Right cardiac atrium (tissue), 5 donors: ENCODE measurements around the gene ZNF732. TPM values are rescaled to one million over a fixed set of nuclear protein-coding genes. Genes with fewer than 3 reads are reported as not detected.
A peak's percentile ranks its signal among the peaks of the same experiment; 100 is the strongest.
"Not testable (repeated sequence)": the region's sequence is repeated elsewhere in the genome, so short reads cannot be mapped to it uniquely, and the experiment has no call there.

Experiments used
- ATAC-seq, 2 donors: fragments of 200-7000 bp; cut with Tn5 transposase; one replicate each; pipeline versions ENCODE4 v1.8.0 to v1.9.1; 2020; ENCODE audit warnings: moderate library complexity in 2 of 2, mild to moderate bottlenecking in 1 of 2
- DNase-seq, 3 donors: peaks; one replicate each; pipeline ENCODE4 v3.0.0-alpha.2; 2020
- H3K27ac ChIP-seq: one replicate; pipeline ENCODE4 v1.5.1; 2013; ENCODE audit warnings: mild to moderate bottlenecking, low read length, control low read depth, moderate library complexity
- H3K27me3 ChIP-seq: one replicate; pipeline ENCODE4 v1.6.1; 2013; ENCODE audit not compliant: control insufficient read depth, insufficient read depth
- H3K4me1 ChIP-seq: one replicate; pipeline ENCODE4 v1.6.1; 2013; ENCODE audit warnings: low read length; ENCODE audit not compliant: control insufficient read depth, insufficient read depth
- H3K4me3 ChIP-seq: one replicate; pipeline ENCODE4 v1.5.1; 2013; ENCODE audit warnings: low read length, control low read depth
- H3K9me3 ChIP-seq: one replicate; pipeline ENCODE4 v1.6.1; 2013; ENCODE audit warnings: low read length; ENCODE audit not compliant: control insufficient read depth
- WGBS: extraction: QIAGEN DNeasy Blood & Tissue Kit; methylation state at CpG from one replicate; pipeline ENCODE4 v1.1.7; 2013; 5-methylcytosine and 5-hydroxymethylcytosine counted together
- intact Hi-C, 4 donors: fragments of 100-400 bp; cut with DNase I; formaldehyde crosslinking; loops; one replicate each; pipeline versions ENCODE4 v1.11.0 to v1.14.0; 2022 to 2023
- microRNA-seq, 2 donors: library from miRNA; unstranded; fragments of <30 nt; microRNA quantifications; one replicate each; pipeline ENCODE4 v1.2.0, GENCODE V29; 2020 to 2021
- polyA plus RNA-seq: library from polyadenylated mRNA; stranded (reverse); fragments of 200-250 nt; gene quantifications from one replicate; pipeline ENCODE4 v1.2.3, GENCODE V29; 2013
- total RNA-seq, 4 donors: library from RNA; stranded (reverse); fragmentation: NEBNext Ultra II Directional; extraction: Animal tissue kit (Norgen Biotek cat#: 25700); gene quantifications; one replicate each; pipeline ENCODE4 v1.2.1, GENCODE V29; 2021
- donor health status: healthy with polysubstance abuse.
- donor health status: DM: no; HTN: yes; CAD: no.
- donor health status: DM: no; HTN: no; CAD: no.
- donor health status: DM: no; HTN: yes; CAD: no; lungs with severe emphysema.
- donor health status: DM: yes; HTN: yes; CAD: no.

ZNF732 gene
- total and polyA plus RNA-seq, 5 donors, result 0.09 to 0.25 TPM; not detected in 3

- Histone ChIP-seq H3K4me1 (no peaks in the 10 kb centered on the region), H3K4me3 (no peak overlapping the region), H3K27ac (no peak overlapping the region), H3K27me3 (no peaks in the 10 kb centered on the region), H3K9me3 (peaks cover 3% of the 10 kb centered on the region)
- DNase-seq (no peak), ATAC-seq (no peak)
- WGBS, result 97% methylated on average over 2 of the region's 2 CpGs
- intact Hi-C loops, result no loop called here
Observed at GRCh38 chr4:252065-252601, 53.1 kb downstream of the ZNF732 start.

GRCh38 chr4:244471-244870 lies 60.8 kb downstream of the ZNF732 start:
- intact Hi-C loops, result no loop called here
- Histone ChIP-seq H3K4me1 (no peaks in the 10 kb centered on the region), H3K4me3 (no peak overlapping the region), H3K27ac (no peak overlapping the region), H3K9me3 (no peaks in the 10 kb centered on the region), H3K27me3 (no peaks in the 10 kb centered on the region)
- 41% methylated on average over 7 of the region's 7 CpGs for WGBS
- no peak for ATAC-seq
- peak in 1 of 3 donors; percentile 24 for DNase-seq

GRCh38 chr4:243426-243825 lies 61.8 kb downstream of the ZNF732 start:
- Histone ChIP-seq H3K9me3 (no peaks in the 10 kb centered on the region), H3K27ac (no peak overlapping the region), H3K27me3 (no peaks in the 10 kb centered on the region), H3K4me1 (no peaks in the 10 kb centered on the region), H3K4me3 (no peak overlapping the region)
- no peak for DNase-seq
- 74% methylated on average over 5 of the region's 5 CpGs for WGBS
- intact Hi-C loops, result no loop called here
- no peak for ATAC-seq

- H3K4me3 ChIP-seq, result peak overlapping the region; percentile 11
- WGBS, result 29% methylated on average over 15 of the region's 15 CpGs
Observed at GRCh38 chr4:242121-242848, 63.0 kb downstream of the ZNF732 start.

GRCh38 chr4:241411-241810 lies 63.9 kb downstream of the ZNF732 start:
- H3K9me3 ChIP-seq, intact Hi-C loops, H3K27ac ChIP-seq, ATAC-seq, H3K4me1 ChIP-seq, H3K27me3 ChIP-seq, H3K4me3 ChIP-seq: not testable (repeated sequence)
- WGBS, result 53% methylated on average over 7 of the region's 7 CpGs
- peak in 1 of 3 donors; percentile 24 for DNase-seq

More at GRCh38 chr4:242121-242848, 63.0 kb downstream of the ZNF732 start:
- no peaks in the 10 kb centered on the region for H3K4me1 ChIP-seq
- H3K27me3 ChIP-seq, result no peaks in the 10 kb centered on the region
- DNase-seq, result peak; percentile 41 to 79 (median 68)
- H3K27ac ChIP-seq, result no peak overlapping the region
- intact Hi-C loops, result no loop called here
- no peaks in the 10 kb centered on the region for H3K9me3 ChIP-seq
- peak; percentile 90 to 91 for ATAC-seq

GRCh38 chr4:236028-236427 lies 69.2 kb downstream of the ZNF732 start:
- ATAC-seq, result no peak
- no peak for DNase-seq
- Histone ChIP-seq H3K4me1 (no peaks in the 10 kb centered on the region), H3K9me3 (no peaks in the 10 kb centered on the region), H3K27ac (no peak overlapping the region), H3K4me3 (no peak overlapping the region), H3K27me3 (no peaks in the 10 kb centered on the region)
- intact Hi-C loops, result no loop called here
- 97% methylated on average over 2 of the region's 2 CpGs for WGBS

GRCh38 chr4:234178-234577 lies 71.1 kb downstream of the ZNF732 start:
- WGBS, result 81% methylated on average over 1 of the region's 1 CpG
- DNase-seq, result no peak
- H3K9me3 ChIP-seq, result no peaks in the 10 kb centered on the region
- H3K4me3 ChIP-seq, result no peak overlapping the region
- no peak for ATAC-seq
- intact Hi-C loops, result no loop called here
- no peaks in the 10 kb centered on the region for H3K27me3 ChIP-seq
- H3K27ac ChIP-seq, result no peak overlapping the region
- H3K4me1 ChIP-seq, result no peaks in the 10 kb centered on the region

- H3K27ac ChIP-seq, result no peak overlapping the region
- no peak for ATAC-seq
- WGBS, result 100% methylated on average over 1 of the region's 1 CpG
- H3K4me3 ChIP-seq, result no peak overlapping the region
- intact Hi-C loops, result no loop called here
- H3K9me3 ChIP-seq, result no peaks in the 10 kb centered on the region
- no peak for DNase-seq
- H3K4me1 ChIP-seq, result no peaks in the 10 kb centered on the region
- no peaks in the 10 kb centered on the region for H3K27me3 ChIP-seq
Observed at GRCh38 chr4:223913-224497, 81.3 kb downstream of the ZNF732 start.

Small RNA genes within 50 kb of the gene (microRNA-seq; reads per million reads assigned to microRNA genes)
- 0 reads per million in 2 donors for gene MIR571

Other genes starting within 250 kb of the ZNF732 start
- gene ZNF718, start 181.0 kb downstream of the ZNF732 start, total RNA-seq, result 1 to 10 TPM; 3.6 to 7.9 (median 5.0) TPM
- gene ZNF718, start 181.0 kb downstream of the ZNF732 start, polyA plus RNA-seq, result 1.7 TPM
- gene ZNF141, start 32.3 kb upstream of the ZNF732 start, total RNA-seq, result 10 to 100 TPM; 10.1 to 11.5 (median 11.3) TPM
- 3.1 TPM for gene ZNF141, start 32.3 kb upstream of the ZNF732 start, polyA plus RNA-seq
- 10 to 100 TPM; 14.4 to 18.9 (median 15.9) TPM for gene ZNF721, start 193.7 kb upstream of the ZNF732 start, total RNA-seq
- gene ZNF721, start 193.7 kb upstream of the ZNF732 start, polyA plus RNA-seq, result 7.9 TPM
- gene PIGG, start 193.7 kb upstream of the ZNF732 start, total RNA-seq, result 10 to 100 TPM; 20.8 to 25.9 (median 23.9) TPM
- 18.3 TPM for gene PIGG, start 193.7 kb upstream of the ZNF732 start, polyA plus RNA-seq